Right lobe of liver (tissue), 6 donors: ENCODE results near the gene TIAM2. TPM values are rescaled to one million over a fixed set of nuclear protein-coding genes. Genes with fewer than 3 reads are reported as not detected.
"Not testable (repeated sequence)": the region's sequence is repeated elsewhere in the genome, so short reads cannot be mapped to it uniquely, and the experiment has no call there.

Experiments
- ATAC-seq, 4 donors: fragments of 200-7000 bp; cut with Tn5 transposase; one replicate each; pipeline ENCODE4 v1.9.1; 2020; ENCODE audit warnings: mild to moderate bottlenecking in 4 of 4, moderate library complexity in 4 of 4
- DNase-seq, 3 donors: peaks; one replicate each; pipeline ENCODE4 v3.0.0-alpha.2; 2020
- H3K27ac ChIP-seq, 3 donors: fragments of 200-600 bp; one replicate each; pipeline ENCODE4 v1.8.0; 2022
- H3K27me3 ChIP-seq, 2 donors: fragments of 200-600 bp; one replicate each; pipeline ENCODE4 v1.8.0; 2022
- H3K36me3 ChIP-seq, 4 donors: fragments of 200-600 bp; sonication (generic) in 1 of 4; one replicate each; pipeline versions ENCODE4 v1.5.1 to v1.8.0; 2017 to 2022; ENCODE audit warnings: control low read depth in 1 of 4
- H3K4me1 ChIP-seq, 4 donors: fragments of 200-600 bp; sonication (generic) in 1 of 4; one replicate each; pipeline versions ENCODE4 v1.5.1 to v1.8.0; 2017 to 2022; ENCODE audit warnings: control low read depth in 1 of 4
- H3K4me3 ChIP-seq, 3 donors: fragments of 200-600 bp; one replicate each; pipeline ENCODE4 v1.8.0; 2022
- H3K9me3 ChIP-seq, 4 donors: fragments of 200-600 bp; sonication (generic) in 1 of 4; one replicate each; pipeline versions ENCODE4 v1.5.1 to v1.8.0; 2017 to 2022; ENCODE audit warnings: control low read depth in 1 of 4
- CTCF ChIP-seq, 4 donors: fragments of 200-600 bp in 3 of 4; fragments of 450-650 bp in 1 of 4; IDR thresholded peaks; one replicate each; pipeline versions ENCODE4 v1.5.1 to v1.8.0; 2016 to 2022; ENCODE audit warnings: antibody characterized with exemption in 4 of 4, mild to moderate bottlenecking in 2 of 4
- POLR2A ChIP-seq: fragments of 450-650 bp; IDR thresholded peaks from one replicate; pipeline ENCODE4 v1.6.1; 2017; ENCODE audit warnings: antibody characterized with exemption, mild to moderate bottlenecking
- WGBS: methylation state at CpG from one replicate; pipeline ENCODE4 v1.1.6; 2018; ENCODE audit warnings: low coverage, low lambda C conversion rate; ENCODE audit not compliant: insufficient coverage; ENCODE audit errors: missing lambda C conversion rate; 5-methylcytosine and 5-hydroxymethylcytosine counted together
- intact Hi-C, 2 donors: fragments of 100-400 bp; cut with DNase I; formaldehyde crosslinking; loops; one replicate each; pipeline versions ENCODE4 v1.11.2 to v1.14.1; 2022
- total RNA-seq, 6 experiments: library from RNA; depleted of rRNA in 2 of 6; stranded (reverse); fragments of >200 nt in 2 of 6; fragmentation: NEBNext Ultra II Directional in 3 of 6; extraction: Animal tissue kit (Norgen Biotek cat#: 25700) in 3 of 6; gene quantifications; one replicate each; pipeline versions ENCODE4 v1.1.0 to v1.2.4, GENCODE V29; 2016 to 2023
- donor health status: DM: no; HTN: yes; CAD: no.
- donor health status: DM: no; HTN: no; CAD: no.
- donor health status: DM: no; HTN: no; CAD: no.
- donor health status: DM: no; HTN: yes; CAD: no.
- donor health status: DM: no; HTN: yes; CAD: no.

The TIAM2 gene
- total RNA-seq, 6 experiments from 2014 or later, result 1.3 to 4.4 (median 1.7) TPM

- Histone ChIP-seq H3K4me3 (no peak overlapping the region), H3K27ac (no peak overlapping the region), H3K27me3 (no peaks in the 10 kb centered on the region), H3K36me3 (no peaks in the 10 kb centered on the region), H3K4me1 (no peaks in the 10 kb centered on the region), H3K9me3 (no peaks in the 10 kb centered on the region)
- no peak for TF ChIP-seq CTCF (IDR thresholded peaks at IDR 0.05)
- no peak for TF ChIP-seq POLR2A
- intact Hi-C loops, result no loop called here
- 76% methylated on average over 5 of the region's 23 CpGs for WGBS
- ATAC-seq, result no peak
- no peak for DNase-seq
Measured at GRCh38 chr6:155213611-155214372, 218.7 kb downstream of the TIAM2 start.

- WGBS, result 22% methylated on average over 1 of the region's 4 CpGs
- H3K27ac ChIP-seq, result no peak overlapping the region
- no peaks in the 10 kb centered on the region for H3K27me3 ChIP-seq
- DNase-seq (no peak), ATAC-seq (no peak)
- no peak overlapping the region for H3K4me3 ChIP-seq
- no peaks in the 10 kb centered on the region for H3K9me3 ChIP-seq
- intact Hi-C loops, result no loop called here
- no peaks in the 10 kb centered on the region for H3K36me3 ChIP-seq
- TF ChIP-seq CTCF (IDR thresholded peaks at IDR 0.05) (no peak), POLR2A (no peak)
- no peaks in the 10 kb centered on the region for H3K4me1 ChIP-seq
Measured at GRCh38 chr6:155215906-155216305, 220.8 kb downstream of the TIAM2 start.

GRCh38 chr6:155216312-155217046 lies 221.4 kb downstream of the TIAM2 start:
- no peaks in the 10 kb centered on the region for H3K4me1 ChIP-seq
- no peaks in the 10 kb centered on the region for H3K9me3 ChIP-seq
- WGBS, result 31% methylated on average over 9 of the region's 11 CpGs
- intact Hi-C loops, result no loop called here
- H3K27ac ChIP-seq, result no peak overlapping the region
- ATAC-seq (no peak), DNase-seq (no peak)
- TF ChIP-seq CTCF (IDR thresholded peaks at IDR 0.05) (no peak), POLR2A (no peak)
- H3K4me3 ChIP-seq, result no peak overlapping the region
- H3K27me3 ChIP-seq, result no peaks in the 10 kb centered on the region
- H3K36me3 ChIP-seq, result no peaks in the 10 kb centered on the region

- H3K27ac ChIP-seq, H3K27me3 ChIP-seq, ATAC-seq, H3K9me3 ChIP-seq, intact Hi-C loops, H3K4me3 ChIP-seq, DNase-seq, H3K36me3 ChIP-seq, H3K4me1 ChIP-seq: not testable (repeated sequence)
- WGBS, result 81% methylated on average over 16 of the region's 20 CpGs
Measured at GRCh38 chr6:155218711-155219110, 223.6 kb downstream of the TIAM2 start.

GRCh38 chr6:155219299-155219698 lies 224.2 kb downstream of the TIAM2 start:
- intact Hi-C loops, result no loop called here
- Histone ChIP-seq H3K27me3 (no peaks in the 10 kb centered on the region), H3K27ac (no peak overlapping the region), H3K4me3 (no peak overlapping the region), H3K9me3 (no peaks in the 10 kb centered on the region), H3K36me3 (no peaks in the 10 kb centered on the region), H3K4me1 (no peaks in the 10 kb centered on the region)
- ATAC-seq, result no peak
- WGBS, result 73% methylated on average over 5 of the region's 7 CpGs
- TF ChIP-seq CTCF (IDR thresholded peaks at IDR 0.05), result no peak
- TF ChIP-seq POLR2A, result no peak
- no peak for DNase-seq
